CD14-positive monocyte (primary cell): ENCODE data around the gene CA10. TPM values are rescaled to one million over a fixed set of nuclear protein-coding genes. Genes with fewer than 3 reads are reported as not detected.

Experiments
- DNase-seq, 3 donors: peaks; one replicate each; pipeline ENCODE4 v3.0.0-alpha.2; 2011 to 2022
- H2AFZ ChIP-seq: 2 replicates; pipeline ENCODE4 v1.6.0; 2012; ENCODE audit warnings: mild to moderate bottlenecking, low read depth, low read length, inconsistent platforms; ENCODE audit not compliant: insufficient read depth, poor library complexity, severe bottlenecking
- H3K27ac ChIP-seq, 2 donors: 1 replicate in 1 of 2; 2 replicates in 1 of 2; pipeline ENCODE4 v1.5.1; 2012 to 2013; ENCODE audit warnings: low read length in 2 of 2, control low read depth in 1 of 2, inconsistent platforms in 1 of 2, low read depth in 1 of 2, mild to moderate bottlenecking in 1 of 2
- H3K27me3 ChIP-seq, 2 donors: one replicate each; pipeline versions ENCODE4 v1.6.0 to v1.6.1; 2011 to 2013; ENCODE audit warnings: low read length in 2 of 2; ENCODE audit not compliant: control insufficient read depth in 2 of 2, insufficient read depth in 2 of 2
- H3K36me3 ChIP-seq, 2 donors: replicated peaks in 1 of 2; 1 replicate in 1 of 2; 2 replicates in 1 of 2; pipeline versions ENCODE4 v1.5.1 to v1.6.1; 2012 to 2013; ENCODE audit warnings: low read length in 2 of 2, control low read depth in 1 of 2, inconsistent platforms in 1 of 2, mild to moderate bottlenecking in 1 of 2; ENCODE audit not compliant: insufficient read depth in 2 of 2, control insufficient read depth in 1 of 2
- H3K4me1 ChIP-seq, 2 donors: 1 replicate in 1 of 2; 2 replicates in 1 of 2; pipeline versions ENCODE4 v1.5.1 to v1.6.1; 2012 to 2013; ENCODE audit warnings: low read length in 2 of 2, control low read depth in 1 of 2, inconsistent platforms in 1 of 2, mild to moderate bottlenecking in 1 of 2, moderate library complexity in 1 of 2; ENCODE audit not compliant: insufficient read depth in 2 of 2, control insufficient read depth in 1 of 2
- H3K4me2 ChIP-seq: replicated peaks from 2 replicates; pipeline ENCODE3; 2012; ENCODE audit warnings: low read length, moderate library complexity, mild to moderate bottlenecking; ENCODE audit not compliant: poor library complexity, severe bottlenecking; ENCODE audit errors: extremely low read depth
- H3K4me3 ChIP-seq, 3 experiments: fragments of 200-600 bp in 1 of 3; sonication (generic) in 1 of 3; replicated peaks in 1 of 3; 1 replicate in 2 of 3; 2 replicates in 1 of 3; pipeline ENCODE4 v1.5.1; 2011 to 2013; ENCODE audit warnings: low read length in 3 of 3, mild to moderate bottlenecking in 3 of 3, control low read depth in 2 of 3, low read depth in 2 of 3, inconsistent platforms in 1 of 3, moderate library complexity in 1 of 3
- H3K79me2 ChIP-seq: 2 replicates; pipeline ENCODE4 v1.6.0; 2012; ENCODE audit warnings: mild to moderate bottlenecking, control low read depth, inconsistent platforms, low read length, moderate library complexity; ENCODE audit not compliant: insufficient read depth
- H3K9ac ChIP-seq: 2 replicates; pipeline ENCODE4 v1.6.0; 2017; ENCODE audit warnings: low read length, mild to moderate bottlenecking; ENCODE audit not compliant: insufficient read depth, poor library complexity, severe bottlenecking
- H3K9me3 ChIP-seq, 2 donors: replicated peaks in 1 of 2; 1 replicate in 1 of 2; 2 replicates in 1 of 2; pipeline versions ENCODE4 v1.5.1 to v1.6.1; 2012 to 2013; ENCODE audit warnings: low read length in 2 of 2, control low read depth in 1 of 2; ENCODE audit not compliant: control insufficient read depth in 1 of 2, insufficient read depth in 1 of 2
- H4K20me1 ChIP-seq: 2 replicates; pipeline ENCODE4 v1.6.0; 2012; ENCODE audit warnings: mild to moderate bottlenecking, low read length, control low read depth, moderate library complexity; ENCODE audit not compliant: insufficient read depth
- H3K27ac Mint-ChIP-seq, 7 donors: one replicate each; pipeline ENCODE4 v1.8.0; 2020; ENCODE audit warnings: mild to moderate bottlenecking in 7 of 7, mixed read lengths in 7 of 7, moderate library complexity in 6 of 7, inconsistent platforms in 2 of 7
- H3K27me3 Mint-ChIP-seq, 3 donors: one replicate each; pipeline ENCODE4 v1.8.0; 2021 to 2022; ENCODE audit warnings: low read depth in 3 of 3, mild to moderate bottlenecking in 3 of 3, mixed read lengths in 3 of 3, moderate library complexity in 3 of 3, inconsistent platforms in 1 of 3
- H3K36me3 Mint-ChIP-seq, 2 donors: one replicate each; pipeline ENCODE4 v1.8.0; 2020; ENCODE audit warnings: mixed read lengths in 2 of 2, inconsistent platforms in 1 of 2, mild to moderate bottlenecking in 1 of 2
- H3K4me1 Mint-ChIP-seq: one replicate; pipeline ENCODE4 v1.8.0; 2020; ENCODE audit warnings: mild to moderate bottlenecking, mixed read lengths
- H3K4me3 Mint-ChIP-seq, 2 donors: one replicate each; pipeline ENCODE4 v1.8.0; 2020; ENCODE audit warnings: mild to moderate bottlenecking in 2 of 2, mixed read lengths in 2 of 2, moderate library complexity in 1 of 2
- H3K9me3 Mint-ChIP-seq, 7 donors: one replicate each; pipeline ENCODE4 v1.8.0; 2020 to 2022; ENCODE audit warnings: mixed read lengths in 7 of 7, mild to moderate bottlenecking in 6 of 7, moderate library complexity in 6 of 7, inconsistent platforms in 2 of 7
- CTCF ChIP-seq: fragments of 200-600 bp; IDR thresholded peaks from one replicate; pipeline ENCODE4 v1.8.0; 2022; ENCODE audit warnings: antibody characterized with exemption, mild to moderate bottlenecking
- WGBS: methylation state at CpG from one replicate; pipeline ENCODE4 v1.1.5; 2013; ENCODE audit warnings: missing lambda C conversion rate; ENCODE audit not compliant: insufficient coverage; 5-methylcytosine and 5-hydroxymethylcytosine counted together
- intact Hi-C, 2 donors: fragments of 100-400 bp; cut with micrococcal nuclease; formaldehyde crosslinking; loops; one replicate each; pipeline versions ENCODE4 v1.15.0 to v1.15.1; 2023
- polyA plus RNA-seq, 3 donors: library from polyadenylated mRNA; depleted of rRNA in 1 of 3; unstranded in 2 of 3; stranded (reverse) in 1 of 3; fragments of 300-500 nt in 2 of 3; fragments of >200 nt in 1 of 3; fragmentation: Illumina TruSeq in 2 of 3; gene quantifications; 1 replicate in 2 of 3; 2 replicates in 1 of 3; pipeline ENCODE4 v1.2.3, GENCODE V29; 2012 to 2021

The CA10 gene
- polyA plus RNA-seq, 3 donors = not detected

GRCh38 chr17:51751072-51751471 lies 407.4 kb downstream of the CA10 start:
- H3K4me1 ChIP-seq = no peaks in the 10 kb centered on the region
- no peak overlapping the region for H3K4me2 ChIP-seq
- no peaks in the 10 kb centered on the region for H3K27me3 ChIP-seq
- no peaks in the 10 kb centered on the region for H3K36me3 ChIP-seq
- no peaks in the 10 kb centered on the region for H3K4me1 Mint-ChIP-seq
- H2AFZ ChIP-seq = no peak overlapping the region
- H3K9me3 Mint-ChIP-seq = peaks cover 0 to 2% (median 0%) of the 10 kb centered on the region in 7 donors
- H3K4me3 Mint-ChIP-seq = no peak overlapping the region
- H3K27ac Mint-ChIP-seq = no peak overlapping the region
- H3K27me3 Mint-ChIP-seq = peaks cover 0 to 2% (median 0%) of the 10 kb centered on the region in 3 donors
- WGBS = no CpG with 5 or more reads among the region's 1 CpG
- H3K79me2 ChIP-seq = no peaks in the 10 kb centered on the region
- no peak overlapping the region for H3K27ac ChIP-seq
- H4K20me1 ChIP-seq = no peaks in the 10 kb centered on the region
- H3K9me3 ChIP-seq = no peaks in the 10 kb centered on the region
- DNase-seq = no peak
- no peak overlapping the region for H3K9ac ChIP-seq
- no peak overlapping the region for H3K4me3 ChIP-seq
- no peak for TF ChIP-seq CTCF
- H3K36me3 Mint-ChIP-seq = no peaks in the 10 kb centered on the region
- intact Hi-C loops = no loop called here

GRCh38 chr17:51748749-51749604 lies 409.5 kb downstream of the CA10 start:
- Histone ChIP-seq H2AFZ (no peak overlapping the region), H3K36me3 (no peaks in the 10 kb centered on the region), H3K79me2 (no peaks in the 10 kb centered on the region), H3K9ac (no peak overlapping the region), H3K9me3 (no peaks in the 10 kb centered on the region), H3K27me3 (no peaks in the 10 kb centered on the region), H3K4me3 (no peak overlapping the region), H3K4me2 (no peak overlapping the region), H3K27ac (no peak overlapping the region), H4K20me1 (no peaks in the 10 kb centered on the region), H3K4me1 (no peaks in the 10 kb centered on the region)
- Mint-ChIP-seq H3K9me3 (peaks cover 0 to 2% (median 0%) of the 10 kb centered on the region in 7 donors), H3K4me3 (no peak overlapping the region), H3K27ac (no peak overlapping the region), H3K27me3 (peaks cover 0 to 2% (median 0%) of the 10 kb centered on the region in 3 donors), H3K36me3 (no peaks in the 10 kb centered on the region), H3K4me1 (no peaks in the 10 kb centered on the region)
- DNase-seq = no peak
- intact Hi-C loops = no loop called here
- 88% methylated on average over 7 of the region's 9 CpGs for WGBS
- no peak for TF ChIP-seq CTCF
